ENCODE results near the gene PARD3B.

Gene PARD3B

DNA sequence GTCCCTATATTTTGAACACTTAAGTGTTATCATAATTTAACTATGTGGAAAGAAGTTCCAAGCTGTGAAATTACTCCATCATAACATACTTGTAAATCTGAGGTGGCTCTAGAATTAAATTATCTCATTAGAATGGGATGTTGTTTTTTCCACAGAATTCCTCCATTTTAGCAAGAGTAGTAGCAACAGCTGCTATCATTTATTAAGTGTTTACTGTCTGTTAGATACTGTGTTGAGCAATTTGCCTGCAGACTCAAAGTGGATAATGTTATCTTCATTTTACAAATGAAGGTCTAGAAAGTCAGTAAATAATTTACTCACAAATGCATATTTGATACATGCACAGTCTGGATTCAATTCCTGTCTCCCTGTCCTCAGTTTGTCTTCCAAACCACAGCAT lies 632.3 kb downstream of the PARD3B start:
- Mint-ChIP-seq H3K4me3 (no peak overlapping the region), H3K9me3 (no peaks in the 10 kb centered on the region), H3K27ac (no peak overlapping the region), H3K36me3 (ENCODE audit: low read depth) (no peaks in the 10 kb centered on the region), H3K4me1 (no peaks in the 10 kb centered on the region), H3K27me3 (ENCODE audit: low read depth) (peaks cover 3% of the 10 kb centered on the region)
- TF ChIP-seq, protein P1, sequence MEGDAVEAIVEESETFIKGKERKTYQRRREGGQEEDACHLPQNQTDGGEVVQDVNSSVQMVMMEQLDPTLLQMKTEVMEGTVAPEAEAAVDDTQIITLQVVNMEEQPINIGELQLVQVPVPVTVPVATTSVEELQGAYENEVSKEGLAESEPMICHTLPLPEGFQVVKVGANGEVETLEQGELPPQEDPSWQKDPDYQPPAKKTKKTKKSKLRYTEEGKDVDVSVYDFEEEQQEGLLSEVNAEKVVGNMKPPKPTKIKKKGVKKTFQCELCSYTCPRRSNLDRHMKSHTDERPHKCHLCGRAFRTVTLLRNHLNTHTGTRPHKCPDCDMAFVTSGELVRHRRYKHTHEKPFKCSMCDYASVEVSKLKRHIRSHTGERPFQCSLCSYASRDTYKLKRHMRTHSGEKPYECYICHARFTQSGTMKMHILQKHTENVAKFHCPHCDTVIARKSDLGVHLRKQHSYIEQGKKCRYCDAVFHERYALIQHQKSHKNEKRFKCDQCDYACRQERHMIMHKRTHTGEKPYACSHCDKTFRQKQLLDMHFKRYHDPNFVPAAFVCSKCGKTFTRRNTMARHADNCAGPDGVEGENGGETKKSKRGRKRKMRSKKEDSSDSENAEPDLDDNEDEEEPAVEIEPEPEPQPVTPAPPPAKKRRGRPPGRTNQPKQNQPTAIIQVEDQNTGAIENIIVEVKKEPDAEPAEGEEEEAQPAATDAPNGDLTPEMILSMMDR (IDR thresholded peaks at IDR 0.05; ENCODE audit: unreplicated experiment in 3 of 3) = no peak

DNA sequence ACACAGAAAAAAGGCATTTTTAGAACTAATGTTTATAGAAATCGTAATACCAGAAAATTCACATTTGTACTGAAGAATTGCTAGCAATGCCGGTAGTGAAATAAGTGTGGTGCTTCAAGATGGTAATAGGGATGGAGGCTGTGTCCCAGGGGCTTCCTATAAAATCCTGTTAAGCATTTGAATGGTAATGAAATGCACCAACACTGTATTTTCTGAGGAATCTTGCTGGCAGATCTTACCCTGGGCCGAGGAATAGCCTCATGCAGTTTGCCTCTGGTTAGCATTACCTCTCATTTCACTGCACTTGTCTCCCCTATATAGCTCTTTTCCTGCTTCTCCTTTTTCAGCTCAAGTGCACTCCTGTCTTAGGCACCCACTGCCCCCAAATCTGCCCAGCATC lies 635.5 kb downstream of the PARD3B start:
- peaks cover 3% of the 10 kb centered on the region for H3K27me3 Mint-ChIP-seq (ENCODE audit: low read depth)
- H3K36me3 Mint-ChIP-seq (ENCODE audit: low read depth) = peaks cover 6% of the 10 kb centered on the region
- H3K4me3 Mint-ChIP-seq = no peak overlapping the region
- H3K4me1 Mint-ChIP-seq = no peaks in the 10 kb centered on the region
- no peaks in the 10 kb centered on the region for H3K9me3 Mint-ChIP-seq
- TF ChIP-seq, protein P1 (IDR thresholded peaks at IDR 0.05; ENCODE audit: unreplicated experiment in 3 of 3) = no peak
- no peak overlapping the region for H3K27ac Mint-ChIP-seq

DNA sequence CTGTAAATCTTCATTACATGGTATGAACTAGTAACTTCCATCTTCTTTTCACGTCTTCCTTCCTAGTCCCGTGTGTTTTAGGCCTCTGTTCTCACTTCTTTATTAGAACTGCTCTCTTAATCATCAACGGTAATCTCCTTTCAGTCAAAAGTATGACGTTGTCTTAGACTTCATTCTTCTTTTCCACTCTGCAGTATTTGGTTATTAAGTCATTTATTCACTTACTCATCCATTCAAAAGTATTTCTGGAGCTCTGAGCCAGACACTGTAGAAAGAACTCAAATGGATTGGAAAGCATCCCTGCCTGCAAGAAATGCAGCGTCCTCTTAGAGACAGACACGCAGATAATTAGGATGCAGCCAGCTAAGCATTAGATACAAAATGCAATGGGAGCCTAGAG lies 642.5 kb downstream of the PARD3B start:
- Mint-ChIP-seq H3K9me3 (no peaks in the 10 kb centered on the region), H3K36me3 (ENCODE audit: low read depth) (peaks cover 4% of the 10 kb centered on the region), H3K4me3 (no peak overlapping the region), H3K27me3 (ENCODE audit: low read depth) (no peaks in the 10 kb centered on the region), H3K4me1 (peaks cover 3% of the 10 kb centered on the region), H3K27ac (no peak overlapping the region)
- TF ChIP-seq, protein P1 (IDR thresholded peaks at IDR 0.05; ENCODE audit: unreplicated experiment in 3 of 3) = no peak

DNA sequence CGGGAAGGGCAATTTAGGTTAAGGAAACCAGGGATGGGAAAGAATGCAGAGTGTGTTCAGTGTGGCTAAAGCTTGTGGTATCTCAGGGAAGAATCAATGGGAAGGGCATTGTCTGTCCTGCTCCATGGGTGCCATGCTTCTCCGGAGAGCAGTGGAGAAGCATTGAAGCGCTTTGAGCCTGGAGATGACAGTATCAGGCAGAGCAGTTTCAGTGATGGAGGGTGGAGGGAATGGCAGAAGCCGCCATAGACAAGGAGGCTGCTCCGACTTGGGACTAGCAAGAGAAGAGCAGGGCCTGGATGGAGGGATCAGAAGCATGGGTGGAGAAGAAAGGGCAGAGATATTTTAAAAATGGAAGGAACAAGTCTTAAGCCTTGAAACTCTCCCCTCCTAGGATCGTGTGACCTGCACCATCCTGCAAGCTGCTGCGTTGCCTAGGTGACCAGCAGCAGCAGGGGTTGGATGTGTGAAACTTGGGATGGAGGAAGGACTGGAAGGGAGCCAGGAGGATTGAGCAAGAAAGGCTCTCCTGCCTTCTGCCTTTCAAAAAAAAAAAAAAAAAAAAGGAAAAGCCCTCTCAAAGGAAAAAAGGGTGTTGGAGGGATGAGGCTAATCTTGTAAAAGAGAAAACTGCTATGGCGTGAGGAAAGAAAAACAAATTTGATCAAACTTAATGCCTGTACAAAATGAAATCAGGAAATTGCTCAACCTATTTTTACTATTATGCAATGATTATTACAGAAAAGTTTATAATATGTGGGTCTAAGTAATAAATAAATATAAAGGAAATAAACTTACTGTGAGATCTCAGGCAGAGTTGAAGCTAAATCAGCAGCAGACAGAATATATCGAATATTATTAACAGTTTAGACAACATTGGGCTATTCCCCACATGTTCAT lies 643.2 kb downstream of the PARD3B start:
- Mint-ChIP-seq H3K4me3 (no peak overlapping the region), H3K27ac (no peak overlapping the region), H3K4me1 (peaks cover 10% of the 10 kb centered on the region), H3K27me3 (ENCODE audit: low read depth) (no peaks in the 10 kb centered on the region), H3K36me3 (ENCODE audit: low read depth) (no peaks in the 10 kb centered on the region), H3K9me3 (no peaks in the 10 kb centered on the region)
- TF ChIP-seq, protein P1 (IDR thresholded peaks at IDR 0.05; ENCODE audit: unreplicated experiment in 3 of 3) = no peak

DNA sequence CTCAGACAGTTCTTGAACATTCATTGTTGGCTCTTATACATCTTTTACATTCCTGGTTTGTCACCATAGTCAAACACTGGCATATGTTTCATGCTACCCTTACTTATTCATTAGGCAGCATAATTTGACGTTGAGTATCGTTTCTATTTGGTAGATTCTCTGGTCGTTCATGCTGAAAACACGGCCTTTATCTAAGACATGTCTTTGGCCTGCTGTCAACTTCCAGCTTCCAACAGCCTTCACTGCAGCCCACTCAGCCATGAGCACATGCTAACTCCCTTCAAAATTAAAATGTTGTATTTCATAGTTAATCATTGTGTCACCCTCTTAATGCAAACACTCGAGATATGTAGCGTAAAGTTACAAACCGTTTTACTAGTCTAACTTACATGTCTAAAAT lies 644.0 kb downstream of the PARD3B start:
- Mint-ChIP-seq H3K36me3 (ENCODE audit: low read depth) (no peaks in the 10 kb centered on the region), H3K4me3 (no peak overlapping the region), H3K9me3 (no peaks in the 10 kb centered on the region), H3K4me1 (peaks cover 13% of the 10 kb centered on the region), H3K27ac (no peak overlapping the region), H3K27me3 (ENCODE audit: low read depth) (no peaks in the 10 kb centered on the region)
- TF ChIP-seq, protein P1 (IDR thresholded peaks at IDR 0.05; ENCODE audit: unreplicated experiment in 3 of 3) = no peak

DNA sequence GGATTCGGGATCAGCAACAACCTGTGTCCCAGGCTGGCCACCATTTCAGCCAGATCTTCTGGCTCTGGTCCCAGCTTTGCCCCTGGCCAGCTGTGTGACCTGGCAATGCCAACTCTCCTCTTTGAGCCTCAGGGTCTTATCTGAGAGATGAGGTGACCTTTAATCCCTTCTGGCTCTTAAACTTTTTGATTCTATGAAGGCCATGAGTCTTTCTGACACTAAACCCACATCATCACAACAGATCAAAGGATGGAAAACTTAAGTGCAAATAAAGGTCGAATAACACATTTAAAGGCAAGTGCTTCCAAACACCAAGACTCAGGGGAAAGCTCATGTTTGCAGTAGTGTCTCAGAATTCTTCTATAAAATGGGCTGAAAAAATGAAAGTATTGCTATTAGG lies 645.3 kb downstream of the PARD3B start:
- no peaks in the 10 kb centered on the region for H3K27me3 Mint-ChIP-seq (ENCODE audit: low read depth)
- H3K4me1 Mint-ChIP-seq = peaks cover 13% of the 10 kb centered on the region
- no peak overlapping the region for H3K4me3 Mint-ChIP-seq
- H3K9me3 Mint-ChIP-seq = no peaks in the 10 kb centered on the region
- no peak overlapping the region for H3K27ac Mint-ChIP-seq
- TF ChIP-seq, protein P1 (IDR thresholded peaks at IDR 0.05; ENCODE audit: unreplicated experiment in 3 of 3) = no peak
- H3K36me3 Mint-ChIP-seq (ENCODE audit: low read depth) = no peaks in the 10 kb centered on the region

Data from nephron (organoid).